GM18907 (cell line): ENCODE measurements around the gene OSBPL9.
"Not testable (repeated sequence)": the region's sequence is repeated elsewhere in the genome, so short reads cannot be mapped to it uniquely, and the experiment has no call there.

Experiments used
- ATAC-seq: cut with Tn5 transposase; IDR thresholded peaks from one replicate; pipeline ENCODE4 v1.9.1; 2021; ENCODE audit warnings: mild to moderate bottlenecking, moderate library complexity; ENCODE audit not compliant: unreplicated experiment

OSBPL9 gene

GRCh38 chr1:51663721-51664120 lies 46.8 kb downstream of the OSBPL9 start:
- no peak for ATAC-seq

- ATAC-seq = no peak
Measured at GRCh38 chr1:51664421-51665240, 47.7 kb downstream of the OSBPL9 start.

DNA sequence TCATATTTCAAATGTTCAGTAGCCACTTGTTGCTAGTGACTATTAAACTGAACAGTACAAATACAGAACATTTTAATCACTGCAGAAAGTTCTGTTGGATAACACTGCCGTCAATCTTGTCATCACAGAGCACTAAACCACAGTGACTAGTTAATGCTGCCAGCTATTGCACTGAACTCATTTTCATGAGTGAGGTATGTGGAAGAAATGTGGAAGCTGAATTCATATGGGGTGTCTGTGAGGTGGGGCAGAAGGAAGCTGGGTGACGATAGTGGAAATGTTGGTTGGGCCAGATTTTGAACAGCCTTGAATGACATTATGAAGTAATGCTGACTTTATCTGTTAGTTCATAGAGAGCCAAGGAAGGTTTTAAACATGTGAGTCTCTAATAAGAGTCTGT lies 49.6 kb downstream of the OSBPL9 start:
- no peak for ATAC-seq

- ATAC-seq = no peak
Measured at GRCh38 chr1:51667561-51667960, 50.7 kb downstream of the OSBPL9 start.

DNA sequence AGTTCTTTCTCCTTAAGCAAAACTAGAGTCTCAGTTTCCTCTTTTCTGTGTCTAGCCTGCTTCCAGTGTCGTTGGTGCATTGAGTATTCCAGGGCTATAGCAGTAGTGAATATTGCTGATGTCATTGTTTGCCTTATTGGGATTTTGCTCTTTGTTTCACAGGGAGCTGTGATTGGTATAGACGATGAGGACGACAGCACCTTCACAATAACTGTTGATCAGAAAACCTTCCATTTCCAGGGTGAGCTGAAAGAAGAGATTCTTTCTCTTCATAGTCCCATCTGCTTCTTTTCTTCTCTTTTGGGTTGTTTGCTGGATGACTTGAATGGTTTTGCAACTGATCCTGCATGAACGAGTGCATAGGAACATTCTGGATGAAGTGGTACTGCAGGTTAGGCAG lies 52.4 kb downstream of the OSBPL9 start:
- ATAC-seq = no peak

GRCh38 chr1:51669816-51670215 lies 52.9 kb downstream of the OSBPL9 start:
- no peak for ATAC-seq

DNA sequence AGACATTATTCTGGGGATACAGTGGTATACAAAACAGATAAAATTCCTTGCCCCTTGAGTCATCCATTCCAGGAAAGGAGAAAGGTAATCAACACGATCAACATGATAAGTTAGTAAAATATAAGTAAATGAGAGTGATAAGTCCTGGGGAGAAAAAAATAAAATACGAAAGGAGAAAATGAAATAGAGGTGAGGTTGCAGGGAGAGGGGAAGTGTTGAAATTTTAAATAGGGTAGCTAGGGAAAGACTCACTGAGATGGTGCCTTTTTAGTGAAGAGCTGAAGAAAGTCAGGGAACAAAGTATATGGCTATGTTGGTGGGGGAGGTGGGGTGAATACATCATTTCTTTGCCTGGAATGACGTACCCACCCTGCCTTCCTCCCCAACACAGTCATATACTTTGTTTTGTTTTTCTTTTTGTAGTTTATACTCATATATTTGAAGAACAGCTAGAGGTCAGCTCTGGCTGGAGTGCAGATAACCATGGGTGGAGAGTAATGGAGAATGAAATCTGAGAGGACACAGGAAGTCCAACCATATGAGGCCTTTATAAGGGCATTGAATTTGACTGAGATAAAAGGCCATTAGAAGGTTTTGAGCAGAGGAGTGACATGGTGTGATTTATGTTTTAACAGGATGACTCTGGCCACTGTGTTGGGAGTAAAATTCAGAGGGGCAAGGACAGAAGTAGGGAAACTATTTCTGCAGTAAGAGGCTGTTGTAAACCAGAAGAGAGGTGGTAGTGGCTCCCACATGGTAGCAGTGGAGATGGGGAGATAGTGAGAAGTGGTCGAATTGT lies 54.8 kb downstream of the OSBPL9 start:
- no peak for ATAC-seq

GRCh38 chr1:51673279-51673678 lies 56.4 kb downstream of the OSBPL9 start:
- no peak for ATAC-seq

DNA sequence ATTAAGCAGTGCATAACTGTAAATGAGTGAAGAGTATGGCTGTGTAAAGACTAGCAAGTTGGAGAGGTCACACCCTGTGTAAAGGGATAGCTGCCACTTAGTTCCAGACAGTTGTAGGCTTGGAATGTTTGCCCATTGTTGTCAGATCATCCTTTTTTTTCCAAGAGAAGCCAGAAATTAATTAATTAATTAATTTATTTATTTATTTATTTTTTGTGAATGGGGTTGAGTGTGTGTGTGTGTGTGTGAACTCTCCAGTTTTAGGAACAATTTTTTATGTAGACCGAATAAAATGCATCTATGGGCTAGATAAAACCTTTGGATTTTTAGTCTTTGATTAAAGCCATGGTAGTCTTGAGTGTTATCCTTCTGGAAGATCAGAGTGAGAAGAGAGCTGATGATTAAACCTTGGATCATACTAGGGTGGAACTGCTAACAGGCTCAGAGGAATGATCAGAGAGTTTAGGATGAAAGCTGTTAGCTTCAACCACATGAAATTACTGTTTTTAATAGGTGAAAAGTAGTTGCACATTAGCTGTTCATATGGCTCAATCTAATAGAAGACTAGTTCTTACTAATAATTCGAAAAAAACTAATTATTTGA lies 58.4 kb downstream of the OSBPL9 start:
- no peak for ATAC-seq

- ATAC-seq = peak; percentile 51
Measured at GRCh38 chr1:51679435-51679834, 62.5 kb downstream of the OSBPL9 start.

DNA sequence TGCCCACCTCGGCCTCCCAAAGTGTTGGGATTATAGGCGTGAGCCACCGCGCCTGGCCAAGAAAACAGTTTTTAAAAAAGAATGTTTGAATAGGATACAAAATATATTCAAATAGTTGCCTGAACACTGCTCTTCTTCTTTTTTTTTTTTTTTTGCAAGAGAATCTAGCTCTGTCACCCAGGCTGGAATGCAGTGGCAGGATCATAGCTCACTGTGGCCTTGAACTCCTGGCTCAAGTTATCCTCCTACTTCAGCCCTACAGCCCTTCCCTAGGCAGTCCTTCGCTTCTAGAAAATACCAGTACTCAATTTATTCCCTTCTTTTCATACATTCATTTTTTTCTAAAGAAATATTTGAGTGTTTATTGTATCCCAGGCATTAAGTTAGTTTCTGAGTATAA lies 67.9 kb downstream of the OSBPL9 start:
- no peak for ATAC-seq

DNA sequence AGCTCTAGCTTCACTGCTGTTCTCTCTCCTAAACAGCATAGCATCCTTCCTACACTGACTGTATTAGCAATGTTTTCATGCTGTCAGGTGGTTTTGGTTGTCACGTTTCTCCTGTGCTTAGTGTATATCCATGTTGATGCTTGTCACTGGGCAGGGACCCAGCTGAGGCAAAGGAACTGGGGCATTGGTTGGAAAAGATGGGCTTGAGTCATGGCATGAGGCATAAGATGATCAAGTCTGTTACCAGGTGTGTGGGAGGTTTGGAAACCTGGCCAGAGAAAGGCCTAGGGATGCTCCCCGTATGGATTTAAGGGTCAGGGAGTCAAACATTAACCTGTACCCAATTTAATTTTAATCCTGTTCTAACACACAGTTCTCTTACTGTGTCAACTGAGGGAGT lies 69.6 kb downstream of the OSBPL9 start:
- ATAC-seq = no peak

- no peak for ATAC-seq
Measured at GRCh38 chr1:51689075-51689440, 72.2 kb downstream of the OSBPL9 start.

- no peak for ATAC-seq
Measured at GRCh38 chr1:51689643-51690042, 72.8 kb downstream of the OSBPL9 start.

DNA sequence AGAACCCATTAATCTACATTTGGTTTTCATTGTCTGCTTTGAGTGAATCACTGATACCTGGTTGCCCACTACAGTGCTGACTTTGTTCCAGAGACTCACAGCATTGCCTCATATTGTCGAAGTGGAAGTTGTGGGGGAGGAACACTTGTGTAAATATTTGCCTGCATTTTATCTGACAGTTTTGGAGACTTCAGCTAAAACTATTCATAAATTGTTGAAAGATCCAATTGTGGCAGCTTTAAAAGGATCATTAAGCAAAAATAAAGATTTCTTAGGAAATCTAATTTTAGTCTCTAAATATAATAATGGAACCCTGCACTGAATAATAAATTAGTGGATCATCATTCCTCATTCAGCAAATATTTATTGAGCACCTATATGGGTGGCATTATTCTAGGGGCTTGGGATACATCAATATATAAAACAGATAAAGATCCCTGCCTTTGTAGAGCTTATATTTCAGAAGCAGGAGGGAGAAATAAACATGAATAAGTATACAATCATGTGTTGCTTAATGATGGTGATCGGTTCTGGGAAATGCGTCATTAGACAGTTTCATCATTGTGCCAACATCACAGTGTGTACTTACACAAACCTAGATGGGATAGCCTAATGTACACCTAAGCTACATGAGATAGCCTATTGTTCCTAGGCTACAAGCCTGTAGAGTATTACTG lies 73.5 kb downstream of the OSBPL9 start:
- no peak for ATAC-seq

DNA sequence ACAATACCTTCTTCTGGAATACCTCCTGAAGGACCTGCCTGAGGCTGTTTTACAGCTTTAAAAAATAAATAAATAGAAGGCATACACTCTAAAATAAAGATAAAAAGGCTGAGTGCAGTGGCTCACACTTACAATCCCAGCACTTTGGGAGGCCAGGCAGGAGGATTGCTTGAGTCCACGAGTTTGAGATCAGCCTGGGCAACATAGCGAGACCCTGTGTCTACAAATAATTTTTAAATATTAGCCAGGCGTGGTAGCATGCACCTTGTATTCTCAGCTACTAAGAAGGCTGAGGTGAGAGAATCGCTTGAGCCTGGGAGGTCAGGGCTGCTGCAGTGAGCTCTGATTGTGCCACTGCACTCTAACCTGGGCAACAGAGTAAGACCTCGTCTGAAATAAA lies 75.0 kb downstream of the OSBPL9 start:
- no peak for ATAC-seq

- no peak for ATAC-seq
Measured at GRCh38 chr1:51693419-51694155, 76.7 kb downstream of the OSBPL9 start.

- ATAC-seq = no peak
Measured at GRCh38 chr1:51697166-51697565, 80.3 kb downstream of the OSBPL9 start.

DNA sequence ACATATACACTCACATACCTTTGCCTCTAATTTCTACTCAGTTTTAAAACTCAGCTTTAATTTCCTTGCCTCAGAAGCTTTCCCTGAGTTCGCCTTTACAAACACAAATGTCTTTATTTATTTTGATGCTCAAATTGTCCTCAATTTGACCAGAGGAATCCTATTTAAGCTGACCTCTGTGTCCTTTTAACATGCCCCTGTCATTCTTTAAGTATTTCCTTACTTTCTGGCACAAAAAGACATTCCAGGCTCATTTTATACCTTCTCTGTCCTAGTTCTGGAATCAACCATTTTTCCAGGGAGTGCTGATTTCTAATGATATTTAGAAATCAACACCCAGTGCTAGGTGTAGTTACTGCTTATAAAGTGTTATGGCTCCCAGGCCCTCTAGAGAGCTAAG lies 82.5 kb downstream of the OSBPL9 start:
- ATAC-seq = no peak

GRCh38 chr1:51701782-51702181 lies 84.9 kb downstream of the OSBPL9 start:
- not testable (repeated sequence) for ATAC-seq

- ATAC-seq = not testable (repeated sequence)
Measured at GRCh38 chr1:51702220-51702619, 85.3 kb downstream of the OSBPL9 start.
